Kidney epithelial cell (primary cell): ENCODE measurements around the gene SLX4IP. TPM values are rescaled to one million over a fixed set of nuclear protein-coding genes. Genes with fewer than 3 reads are reported as not detected.

Experiments
- DNase-seq: peaks from one replicate; pipeline ENCODE4 v3.0.0-alpha.2; 2010; ENCODE audit warnings: low read depth
- H3K27me3 ChIP-seq: 2 replicates; pipeline ENCODE4 v1.6.0; 2011; ENCODE audit warnings: low read length; ENCODE audit not compliant: control insufficient read depth, insufficient read depth
- H3K36me3 ChIP-seq: 2 replicates; pipeline ENCODE4 v1.5.1; 2011; ENCODE audit warnings: low read length; ENCODE audit not compliant: control insufficient read depth, insufficient read depth
- H3K4me3 ChIP-seq: 2 replicates; pipeline ENCODE4 v1.5.1; 2011; ENCODE audit warnings: low read depth, mild to moderate bottlenecking, control low read depth, low read length
- CTCF ChIP-seq: IDR thresholded peaks from 2 replicates; pipeline ENCODE4 v1.5.1; 2011; ENCODE audit warnings: mild to moderate bottlenecking, moderate library complexity, low read length, control low read depth, inconsistent platforms; ENCODE audit not compliant: insufficient read depth, poor library complexity, severe bottlenecking
- total RNA-seq: library from RNA; depleted of rRNA; stranded (reverse); fragments of >200 nt; gene quantifications from 2 replicates; pipeline ENCODE4 v1.2.3, GENCODE V29; 2015

SLX4IP gene
- total RNA-seq, 1 donor from 2014 or later = 5.8 TPM

- DNase-seq = no peak
- TF ChIP-seq CTCF = no peak
- peaks cover 21% of the 10 kb centered on the region for H3K36me3 ChIP-seq
Measured at GRCh38 chr20:10642856-10643559, 207.9 kb downstream of the SLX4IP start.

GRCh38 chr20:10643560-10643873 is 208.4 kb downstream of the SLX4IP start:
- DNase-seq = no peak
- Histone ChIP-seq H3K4me3 (no peak overlapping the region), H3K27me3 (no peaks in the 10 kb centered on the region), H3K36me3 (peaks cover 21% of the 10 kb centered on the region)
- TF ChIP-seq CTCF = no peak

More at GRCh38 chr20:10642856-10643559, 207.9 kb downstream of the SLX4IP start:
- Histone ChIP-seq H3K4me3 (no peak overlapping the region), H3K27me3 (no peaks in the 10 kb centered on the region)

GRCh38 chr20:10644458-10645204 is 209.5 kb downstream of the SLX4IP start:
- TF ChIP-seq CTCF = no peak
- Histone ChIP-seq H3K36me3 (peaks cover 19% of the 10 kb centered on the region), H3K4me3 (no peak overlapping the region), H3K27me3 (no peaks in the 10 kb centered on the region)
- DNase-seq = no peak

DNA sequence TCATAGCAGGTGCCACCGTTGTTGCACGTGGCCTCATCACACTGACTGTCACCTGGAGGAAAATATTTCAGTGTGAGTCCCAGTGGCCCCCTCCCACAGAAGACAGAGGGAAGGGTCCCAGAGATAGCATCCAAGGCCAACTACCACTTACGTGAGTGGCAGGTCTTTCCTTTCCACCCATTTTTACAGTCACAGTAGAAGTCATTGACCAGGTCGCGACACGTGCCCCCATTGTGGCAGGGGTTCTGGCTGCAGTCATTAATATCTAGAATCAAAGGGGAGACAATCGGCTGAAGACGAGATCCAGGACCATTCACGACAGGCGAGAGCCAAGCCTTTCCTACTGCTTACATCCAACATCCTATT is 210.1 kb downstream of the SLX4IP start:
- Histone ChIP-seq H3K27me3 (no peaks in the 10 kb centered on the region), H3K4me3 (no peak overlapping the region), H3K36me3 (peaks cover 19% of the 10 kb centered on the region)
- DNase-seq = no peak
- no peak for TF ChIP-seq CTCF

DNA sequence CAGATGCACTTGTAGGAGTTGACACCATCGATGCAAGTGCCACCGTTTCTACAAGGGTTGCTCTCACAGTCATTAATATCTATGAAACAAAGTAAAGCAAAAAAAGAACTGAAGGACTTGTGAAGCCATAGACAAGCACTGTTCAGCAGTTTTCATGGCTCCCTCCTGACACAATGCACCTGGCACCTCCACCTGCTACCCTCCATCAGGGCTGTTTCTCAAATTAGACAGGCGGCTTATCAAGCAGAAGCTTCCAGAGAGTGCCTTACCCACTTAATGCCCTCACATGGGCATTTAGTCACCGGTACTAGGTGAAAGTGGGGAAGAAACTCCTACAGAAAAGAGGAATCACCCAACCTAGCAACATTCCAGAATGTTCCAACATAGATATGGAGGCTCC is 210.9 kb downstream of the SLX4IP start:
- H3K36me3 ChIP-seq = peaks cover 19% of the 10 kb centered on the region
- TF ChIP-seq CTCF = no peak
- H3K4me3 ChIP-seq = no peak overlapping the region
- H3K27me3 ChIP-seq = no peaks in the 10 kb centered on the region
- DNase-seq = no peak
